GM23248 (cell line): Measurements from ENCODE around the gene KDM2B.

Experiments used
- EZH2 ChIP-seq: fragments of 200-600 bp; sonication (generic); IDR thresholded peaks from 2 replicates; pipeline ENCODE4 v1.6.1; 2018; ENCODE audit warnings: antibody characterized with exemption, mild to moderate bottlenecking; ENCODE audit not compliant: insufficient read depth, poor library complexity, severe bottlenecking
- EZH2phosphoT487 ChIP-seq: fragments of 200-600 bp; sonication (generic); IDR thresholded peaks from 2 replicates; pipeline ENCODE4 v1.6.1; 2018; ENCODE audit warnings: antibody characterized with exemption, moderate library complexity, mild to moderate bottlenecking, low read depth; ENCODE audit not compliant: insufficient read depth

DNA sequence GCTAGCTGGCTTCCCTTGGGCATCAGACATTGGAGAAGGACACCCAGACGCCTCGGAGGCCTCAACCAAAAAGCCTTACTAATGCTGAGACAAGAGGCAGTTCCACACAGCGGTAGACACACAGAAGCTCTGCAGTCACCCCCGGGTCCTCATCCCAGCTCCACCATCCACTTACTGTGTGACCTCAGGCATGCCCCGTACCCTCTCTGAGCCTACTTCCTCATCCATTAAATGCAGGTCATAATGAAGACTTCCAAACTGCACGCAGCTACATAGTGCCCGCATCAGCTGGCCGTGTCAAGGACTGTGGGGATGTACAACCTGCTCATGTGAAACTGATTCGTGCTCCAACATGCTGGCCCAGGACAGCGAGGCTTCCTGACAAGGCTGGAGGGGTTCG lies 72.3 kb downstream of the KDM2B start:
- TF ChIP-seq EZH2: no peak
- no peak for TF ChIP-seq EZH2phosphoT487
